ENCODE measurements around the gene SLC1A4. TPM values are rescaled to one million over a fixed set of nuclear protein-coding genes. Genes with fewer than 3 reads are reported as not detected.

Gene SLC1A4
- 10 to 100 TPM; 24.2 to 33.8 TPM for total RNA-seq

GRCh38 chr2:64989126-64989981, at the start of gene SLC1A4:
Gene SLC1A4 (plus strand): TSS chr2:64989399. CDS start chr2:64989644, 245 bp downstream.
- peaks cover 6 to 36% of the 10 kb centered on the region in 2 donors for H3K4me1 ChIP-seq (ENCODE audit: control insufficient read depth in 1 of 2, low read depth in 2 of 2)
- H3K27ac ChIP-seq: peak within 1 kb of the TSS; percentile 93 to 95
- DNase-seq (ENCODE audit: low spot score) (peak; percentile 67), ATAC-seq (ENCODE audit: insufficient number of reproducible peaks, low FRiP score, low read depth) (peak; percentile 87)
- H3K4me3 ChIP-seq: peak within 1 kb of the TSS; percentile 100
- no peaks in the 10 kb centered on the region for H3K27me3 ChIP-seq (replicated peaks; ENCODE audit: insufficient read depth)
- no peaks in the 10 kb centered on the region for H3K9me3 ChIP-seq
- no peaks in the 10 kb centered on the region for H3K36me3 ChIP-seq
- TF ChIP-seq CTCF (IDR thresholded peaks at IDR 0.05): no peak

GRCh38 chr2:64941143-64941542, 48.1 kb upstream of the SLC1A4 start:
- H3K4me1 ChIP-seq (ENCODE audit: control insufficient read depth in 1 of 2, low read depth in 2 of 2): peaks cover 6 to 22% of the 10 kb centered on the region in 2 donors
- no peaks in the 10 kb centered on the region for H3K27me3 ChIP-seq (replicated peaks; ENCODE audit: insufficient read depth)
- H3K9me3 ChIP-seq: no peaks in the 10 kb centered on the region
- no peak for ATAC-seq (ENCODE audit: insufficient number of reproducible peaks, low FRiP score, low read depth)
- no peak for TF ChIP-seq CTCF (IDR thresholded peaks at IDR 0.05)
- no peak for DNase-seq (ENCODE audit: low spot score)
- no peak overlapping the region for H3K27ac ChIP-seq
- H3K4me3 ChIP-seq: no peak overlapping the region
- H3K36me3 ChIP-seq: no peaks in the 10 kb centered on the region

GRCh38 chr2:64941801-64942200, 47.4 kb upstream of the SLC1A4 start:
- no peak for TF ChIP-seq CTCF (IDR thresholded peaks at IDR 0.05)
- no peak for ATAC-seq (ENCODE audit: insufficient number of reproducible peaks, low FRiP score, low read depth)

GRCh38 chr2:64942693-64943092, 46.5 kb upstream of the SLC1A4 start:
- DNase-seq (ENCODE audit: low spot score) (no peak), ATAC-seq (ENCODE audit: insufficient number of reproducible peaks, low FRiP score, low read depth) (no peak)
- Histone ChIP-seq H3K4me3 (no peak overlapping the region), H3K27ac (no peak overlapping the region), H3K36me3 (no peaks in the 10 kb centered on the region), H3K9me3 (no peaks in the 10 kb centered on the region), H3K4me1 (ENCODE audit: control insufficient read depth in 1 of 2, low read depth in 2 of 2) (peaks cover 6 to 22% of the 10 kb centered on the region in 2 donors), H3K27me3 (replicated peaks; ENCODE audit: insufficient read depth) (no peaks in the 10 kb centered on the region)
- no peak for TF ChIP-seq CTCF (IDR thresholded peaks at IDR 0.05)

More at GRCh38 chr2:64941801-64942200, 47.4 kb upstream of the SLC1A4 start:
- H3K9me3 ChIP-seq: no peaks in the 10 kb centered on the region
- H3K4me1 ChIP-seq (ENCODE audit: control insufficient read depth in 1 of 2, low read depth in 2 of 2): peaks cover 6 to 22% of the 10 kb centered on the region in 2 donors
- no peaks in the 10 kb centered on the region for H3K27me3 ChIP-seq (replicated peaks; ENCODE audit: insufficient read depth)
- DNase-seq (ENCODE audit: low spot score): no peak
- no peaks in the 10 kb centered on the region for H3K36me3 ChIP-seq
- no peak overlapping the region for H3K27ac ChIP-seq
- no peak overlapping the region for H3K4me3 ChIP-seq

GRCh38 chr2:64943387-64944150, 45.6 kb upstream of the SLC1A4 start:
- H3K4me1 ChIP-seq (ENCODE audit: control insufficient read depth in 1 of 2, low read depth in 2 of 2): peaks cover 6 to 22% of the 10 kb centered on the region in 2 donors
- H3K27me3 ChIP-seq (replicated peaks; ENCODE audit: insufficient read depth): no peaks in the 10 kb centered on the region
- H3K4me3 ChIP-seq: no peak overlapping the region
- H3K9me3 ChIP-seq: no peaks in the 10 kb centered on the region
- no peak overlapping the region for H3K27ac ChIP-seq
- ATAC-seq (ENCODE audit: insufficient number of reproducible peaks, low FRiP score, low read depth) (peak; percentile 74), DNase-seq (ENCODE audit: low spot score) (peak; percentile 46)
- TF ChIP-seq CTCF (IDR thresholded peaks at IDR 0.05): no peak
- no peaks in the 10 kb centered on the region for H3K36me3 ChIP-seq
